GM18907 (cell line): ENCODE data around the gene TCF7L2.

Experiments
- ATAC-seq: cut with Tn5 transposase; IDR thresholded peaks from one replicate; pipeline ENCODE4 v1.9.1; 2021; ENCODE audit warnings: mild to moderate bottlenecking, moderate library complexity; ENCODE audit not compliant: unreplicated experiment

The TCF7L2 gene

DNA sequence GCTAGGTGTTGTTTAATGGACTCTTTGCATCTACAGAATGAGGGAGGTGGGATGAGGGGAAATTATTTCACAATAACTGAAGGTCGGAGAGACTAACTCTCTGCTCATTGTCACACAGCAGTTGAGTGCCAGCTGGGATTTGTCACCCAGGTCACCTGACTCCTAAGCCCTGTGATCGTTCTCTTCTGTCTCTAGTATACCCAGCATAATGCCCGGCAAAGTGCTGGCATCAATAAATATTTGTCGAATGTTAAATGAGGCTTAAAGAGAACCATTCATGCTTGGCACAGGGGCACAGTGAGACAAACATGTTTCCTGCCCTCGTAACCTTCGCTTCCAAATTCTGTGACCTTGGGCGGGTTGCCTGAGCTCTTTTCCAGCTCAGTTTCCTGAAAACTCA, 70.8 kb downstream of the TCF7L2 start:
- ATAC-seq = no peak

DNA sequence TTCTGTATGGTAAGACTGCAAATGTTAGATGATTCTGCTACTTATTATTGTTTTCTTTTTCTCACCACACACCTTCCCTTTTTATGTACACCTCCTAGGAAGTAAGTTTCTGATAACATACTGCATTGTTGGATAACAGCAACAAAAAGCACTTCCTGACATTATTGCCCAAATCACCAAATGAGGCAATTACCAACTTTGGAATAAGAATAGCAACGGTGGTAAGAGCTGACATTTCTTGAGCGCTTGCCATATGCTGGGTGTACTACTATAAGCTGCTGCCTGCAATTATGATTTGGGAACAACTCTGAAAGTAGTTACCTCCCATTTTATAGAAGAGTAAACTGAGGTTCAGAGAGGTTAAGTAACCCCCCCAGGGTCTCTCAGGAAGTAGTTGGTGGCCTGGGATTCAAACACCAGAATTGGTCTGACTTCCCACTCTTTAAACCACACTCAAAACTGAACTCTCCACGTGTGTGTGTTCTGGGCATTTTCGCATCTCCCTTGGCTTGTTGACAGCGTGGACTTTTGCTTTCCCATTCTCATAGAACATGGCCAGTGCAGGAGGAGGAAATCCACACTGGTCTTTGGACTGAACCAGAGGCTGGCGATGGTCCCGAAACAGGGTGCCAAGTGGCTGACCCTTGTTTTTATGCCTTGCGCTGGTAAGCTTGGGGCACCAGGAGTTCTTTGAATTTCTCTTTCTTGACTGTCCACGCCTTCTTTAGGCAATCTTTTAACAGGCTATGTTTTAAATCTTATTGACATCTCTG, 71.4 kb downstream of the TCF7L2 start:
- ATAC-seq = no peak

DNA sequence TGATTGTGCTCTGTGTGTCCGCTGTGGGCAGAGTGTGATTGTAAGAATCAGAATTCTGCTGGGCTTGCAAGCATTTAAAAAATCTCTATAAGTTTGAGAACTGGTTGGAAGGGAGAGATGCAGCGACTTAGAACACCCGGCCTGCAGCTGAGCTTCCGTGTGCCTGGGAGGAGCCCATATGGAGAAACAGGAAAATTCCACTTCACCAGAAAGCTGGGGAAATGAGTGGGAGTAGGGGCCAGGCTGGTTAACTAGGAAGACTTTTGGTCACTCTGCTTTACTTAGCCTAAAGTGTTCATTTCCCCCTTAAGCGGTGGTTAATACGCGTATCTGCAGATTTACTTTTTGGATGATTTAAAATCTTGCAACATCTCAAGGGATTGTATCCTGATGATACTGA, 72.2 kb downstream of the TCF7L2 start:
- ATAC-seq = no peak

DNA sequence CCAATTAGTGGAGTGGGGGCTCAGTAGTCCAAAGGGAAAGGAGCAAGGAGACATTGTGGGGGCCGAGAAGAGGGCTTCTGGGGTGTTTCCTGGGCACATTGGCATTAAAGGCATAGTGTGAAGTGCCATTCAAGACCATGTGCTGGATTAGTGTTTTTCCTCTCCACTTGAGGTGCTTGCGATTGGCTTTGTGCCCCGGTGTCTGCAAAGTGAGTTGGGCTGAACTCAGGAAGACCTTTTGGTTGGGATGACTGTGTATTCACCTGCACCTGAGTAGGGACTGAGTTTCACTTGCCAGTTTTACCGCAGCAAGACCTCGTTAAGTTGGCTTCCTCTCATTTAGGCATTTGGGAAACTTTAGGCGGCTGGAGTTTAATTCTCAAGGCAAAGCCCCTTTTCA, 73.0 kb downstream of the TCF7L2 start:
- no peak for ATAC-seq

DNA sequence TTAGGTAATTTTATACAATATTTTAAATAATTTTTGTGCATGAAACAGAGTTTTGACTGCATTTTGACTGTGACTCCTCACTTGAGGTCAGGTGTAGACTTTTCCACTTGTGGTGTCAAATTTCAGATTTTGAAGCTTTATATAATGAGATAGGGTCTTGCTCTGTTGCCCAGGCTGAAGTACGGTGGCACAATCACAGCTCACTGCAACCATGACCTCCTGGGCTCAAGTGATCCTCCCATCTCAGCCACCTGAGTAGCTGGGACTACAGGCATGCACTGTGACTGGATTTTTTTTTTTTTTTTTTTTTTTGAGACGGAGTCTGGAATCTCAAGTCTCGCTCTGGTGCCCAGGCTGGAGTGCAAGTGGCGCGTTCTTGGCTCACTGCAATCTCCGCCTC, 74.9 kb downstream of the TCF7L2 start:
- no peak for ATAC-seq

DNA sequence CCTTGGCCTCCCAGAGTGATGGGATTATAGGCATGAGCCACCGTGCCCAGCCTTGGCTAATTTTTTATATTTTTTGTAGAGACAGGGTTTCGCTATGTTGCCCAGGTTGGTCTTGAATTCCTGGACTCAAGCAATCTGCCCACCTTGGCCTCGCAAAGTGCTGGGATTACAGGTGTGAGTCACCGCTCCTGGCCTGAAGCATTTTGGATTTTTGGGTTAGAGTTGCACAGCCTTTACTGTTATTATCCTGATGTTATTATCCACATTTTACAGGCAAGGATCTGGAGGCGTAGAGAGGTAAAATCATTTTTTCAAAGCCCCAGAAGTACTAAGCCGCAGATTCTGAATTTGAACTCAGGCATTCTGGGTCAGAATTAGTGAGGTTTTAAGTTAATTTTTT, 75.4 kb downstream of the TCF7L2 start:
- ATAC-seq = no peak

DNA sequence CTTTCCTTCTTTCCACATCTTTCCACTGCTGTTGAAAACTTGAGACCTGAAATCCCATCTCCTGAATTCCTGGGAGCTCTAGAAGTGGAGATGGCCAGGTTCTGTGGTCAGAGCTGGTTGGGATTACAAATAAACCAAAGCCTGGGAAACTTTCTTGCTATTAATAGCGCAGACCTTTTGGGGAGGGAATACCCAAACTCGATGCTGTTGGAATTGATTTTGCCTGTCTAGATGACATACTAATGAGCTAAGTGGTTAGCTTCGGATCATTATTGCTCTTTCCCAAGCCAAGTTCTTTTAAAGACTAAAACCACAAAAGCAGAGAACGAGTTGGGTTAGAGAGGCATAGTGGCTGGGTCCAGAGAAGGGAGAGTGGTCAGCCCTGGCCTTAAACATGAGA, 76.6 kb downstream of the TCF7L2 start:
- ATAC-seq = no peak

DNA sequence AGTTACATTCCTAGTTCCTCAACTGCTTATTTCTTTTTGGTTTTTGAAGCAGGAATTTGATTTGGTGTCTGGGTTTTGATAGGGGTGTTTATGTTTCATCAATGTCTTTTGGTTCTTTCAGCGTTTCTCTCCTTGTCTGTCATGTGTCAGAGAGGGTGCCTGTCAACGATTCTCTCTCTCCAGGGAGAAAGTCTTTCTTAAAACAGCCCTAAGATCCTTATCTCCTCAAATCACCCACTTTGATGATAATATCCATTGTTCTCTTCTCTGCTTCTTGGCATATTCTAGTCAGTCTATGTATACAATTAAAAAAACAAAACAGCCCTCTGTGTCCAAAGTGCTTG, 77.2 kb downstream of the TCF7L2 start:
- no peak for ATAC-seq

DNA sequence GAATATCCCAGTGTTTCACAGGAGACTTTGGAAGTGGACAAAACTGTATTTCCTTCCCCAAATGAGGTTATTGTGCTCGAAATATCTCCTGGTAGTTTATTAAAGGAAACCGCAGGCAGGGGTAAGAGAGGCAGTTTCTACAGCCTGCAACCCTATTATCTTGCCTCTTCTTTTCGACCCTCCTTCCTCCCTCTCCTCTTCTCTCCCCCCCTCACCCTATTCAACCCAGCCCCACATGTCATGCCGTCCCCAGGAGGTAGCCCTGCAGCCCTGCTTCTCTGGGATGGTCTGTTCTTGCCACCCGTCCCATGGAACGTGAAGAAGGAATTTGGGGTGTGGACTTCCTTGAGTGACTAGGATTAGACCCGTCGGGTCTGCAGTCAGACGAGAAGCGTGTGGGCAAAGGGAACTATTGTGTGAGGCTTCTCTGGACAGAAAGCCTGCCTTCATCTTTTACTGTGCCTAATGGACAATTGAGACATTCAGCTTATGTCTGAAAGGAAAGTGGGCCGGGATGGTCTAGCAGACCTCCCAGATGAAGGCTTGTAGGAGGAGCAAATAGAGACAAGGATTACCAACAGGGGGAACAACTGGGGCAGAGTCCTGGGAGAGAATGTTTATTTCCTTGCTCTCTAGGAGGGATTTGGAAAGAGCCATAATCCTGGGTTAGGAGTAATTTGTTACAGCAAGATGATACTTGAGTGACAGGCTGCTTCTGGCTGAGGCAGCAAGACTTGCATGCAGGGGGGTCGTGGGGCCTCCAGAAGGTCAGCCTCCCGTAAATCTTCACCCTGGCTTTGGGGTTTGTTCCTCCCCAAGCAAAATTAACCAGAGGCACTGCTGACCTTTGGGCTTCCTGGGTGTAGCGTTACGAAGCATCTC, 77.8 kb downstream of the TCF7L2 start:
- no peak for ATAC-seq

DNA sequence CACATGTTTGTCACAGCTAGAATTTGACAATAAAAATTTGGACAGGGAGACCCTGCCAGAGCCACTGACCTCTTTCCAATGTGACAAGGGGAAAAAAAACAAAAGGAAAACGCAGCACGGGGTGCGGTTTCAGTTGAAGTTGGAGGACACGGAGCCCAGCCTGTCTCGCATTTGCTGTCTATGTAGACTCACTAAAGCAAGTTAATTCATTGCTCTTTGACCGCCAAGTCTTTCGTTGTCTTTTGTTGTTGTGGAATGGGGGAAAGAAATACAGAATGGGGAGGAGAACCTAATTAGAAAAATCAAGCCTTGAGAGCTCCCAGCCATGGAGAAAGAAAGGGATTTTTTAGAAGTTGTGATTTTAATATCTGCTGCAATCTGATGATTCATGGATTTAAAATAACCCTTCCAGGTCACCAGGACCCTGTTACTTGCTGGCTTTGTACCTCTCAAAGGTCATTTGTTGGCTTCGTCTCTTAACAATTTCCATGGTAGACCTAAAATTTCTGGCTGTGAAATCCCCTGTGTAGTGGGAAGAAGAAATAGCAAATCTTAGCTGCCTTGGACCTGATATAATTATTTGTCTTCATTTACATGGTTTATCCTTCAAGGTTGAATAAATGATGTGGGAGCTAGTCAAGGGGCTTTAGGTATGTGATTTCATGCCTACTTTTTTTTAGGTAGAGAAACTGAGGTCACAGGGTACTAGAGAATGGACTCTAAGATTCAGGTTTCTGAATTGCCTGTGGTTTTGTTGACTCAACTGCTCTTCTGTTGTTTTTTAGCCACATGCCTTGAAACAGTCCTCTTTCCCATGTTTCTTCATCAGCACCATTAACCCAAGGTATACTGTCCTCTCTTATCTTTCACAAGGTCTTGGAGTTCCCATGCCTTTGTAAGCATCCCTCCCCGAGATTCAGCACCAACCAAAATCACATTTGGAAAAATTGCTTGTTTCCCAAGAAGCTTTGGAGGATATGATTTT, 78.7 kb downstream of the TCF7L2 start:
- ATAC-seq = no peak

DNA sequence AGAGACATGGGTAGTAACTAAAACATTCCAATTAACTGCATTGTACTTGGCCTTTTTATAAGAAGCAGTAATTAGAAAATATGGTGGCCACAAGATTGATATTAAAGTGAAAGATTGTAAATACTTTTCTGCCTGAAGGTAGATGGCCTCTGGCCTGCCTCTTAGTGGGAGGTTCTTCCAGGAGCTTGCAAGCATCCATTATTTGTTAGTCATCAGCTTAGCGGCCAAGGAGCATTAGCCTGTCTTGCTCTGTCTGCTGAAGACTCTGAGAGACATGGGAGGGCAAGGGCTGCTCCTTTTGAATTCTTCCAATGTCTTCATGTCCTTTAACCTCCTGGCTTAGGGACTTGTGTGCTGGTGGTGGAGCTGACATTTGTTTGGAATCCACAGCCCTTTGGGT, 80.4 kb downstream of the TCF7L2 start:
- no peak for ATAC-seq

DNA sequence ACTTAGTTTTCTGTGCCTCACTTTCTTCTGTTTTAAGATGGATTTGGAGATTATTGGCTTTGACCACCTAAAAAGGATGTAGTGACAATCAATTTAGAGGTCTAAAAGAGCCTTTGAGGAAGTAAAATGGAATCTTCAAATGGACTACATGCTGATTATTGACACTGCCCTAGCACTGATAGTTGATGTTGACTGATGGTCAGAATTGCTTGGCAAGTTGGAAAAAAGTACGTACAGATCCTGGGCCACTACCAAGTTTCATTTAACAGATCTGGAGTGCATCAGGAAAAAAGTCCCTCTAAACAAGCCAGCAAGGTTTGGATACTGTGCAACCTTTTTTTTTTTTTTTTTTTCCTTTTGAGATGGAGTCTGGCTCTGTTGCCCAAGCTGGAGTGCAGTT, 81.1 kb downstream of the TCF7L2 start:
- no peak for ATAC-seq

DNA sequence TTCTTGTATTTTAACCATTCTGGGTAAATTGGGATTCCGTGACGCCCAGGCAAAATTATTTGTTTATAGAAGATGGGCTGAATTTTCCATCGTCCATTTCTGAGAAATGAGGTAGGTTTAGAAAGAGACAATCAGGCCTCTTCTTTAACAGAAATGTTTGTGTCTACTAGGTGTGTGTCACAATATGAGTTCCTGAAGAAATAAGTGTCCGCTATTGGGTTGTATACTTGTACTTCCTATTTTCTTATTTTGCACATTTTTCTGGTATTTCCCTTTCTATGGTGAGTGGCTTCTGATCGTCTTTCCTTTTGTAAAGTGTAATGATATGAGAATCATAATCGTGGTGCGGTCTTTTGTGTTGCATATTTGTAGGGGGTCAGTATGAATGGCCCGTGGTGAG, 83.9 kb downstream of the TCF7L2 start:
- no peak for ATAC-seq

DNA sequence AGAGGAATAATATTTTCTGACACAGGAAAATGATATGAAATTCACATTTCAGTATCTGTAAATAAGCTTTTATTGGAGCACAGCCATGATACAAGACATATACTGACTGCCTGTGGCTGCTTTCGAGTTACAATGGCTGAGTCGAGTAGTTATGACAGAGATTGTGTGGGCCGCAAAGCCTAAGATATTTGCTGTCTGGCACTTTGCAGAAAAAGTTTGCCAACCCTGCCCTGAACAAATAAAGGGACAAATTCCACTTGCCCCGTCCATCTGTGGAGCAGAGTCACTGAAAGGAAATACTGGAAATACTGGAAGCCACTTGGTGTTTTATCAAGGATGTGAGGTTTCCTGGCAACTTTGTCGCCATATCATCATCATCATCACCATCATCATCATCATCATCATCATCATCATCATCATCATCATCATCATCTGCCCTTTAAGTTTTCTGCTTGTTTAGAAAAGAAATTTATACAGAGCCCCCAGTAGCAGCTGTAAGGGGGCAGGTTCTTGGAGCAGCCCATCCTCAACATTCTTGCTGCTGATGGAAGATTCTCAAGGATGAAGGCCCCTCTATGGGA, 85.8 kb downstream of the TCF7L2 start:
- no peak for ATAC-seq

DNA sequence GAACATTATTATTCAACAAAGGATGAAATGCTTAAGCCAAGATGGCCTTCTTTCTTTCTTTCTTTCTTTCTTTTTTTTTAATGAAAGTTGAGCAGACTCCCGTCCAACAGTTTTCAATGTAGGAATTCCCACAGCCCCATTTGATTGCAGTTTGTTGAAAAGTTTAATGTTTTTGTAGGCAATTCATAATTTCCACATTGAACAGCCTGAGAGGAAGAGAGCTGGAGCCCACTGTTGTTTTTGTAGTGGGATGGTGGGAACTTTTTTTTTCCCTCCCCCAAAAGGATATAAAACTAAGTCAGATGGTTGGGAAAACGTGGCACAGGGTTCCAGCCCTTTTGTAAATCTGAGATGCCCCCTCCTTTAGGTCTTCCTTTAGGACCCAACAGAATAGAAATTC, 86.6 kb downstream of the TCF7L2 start:
- no peak for ATAC-seq

DNA sequence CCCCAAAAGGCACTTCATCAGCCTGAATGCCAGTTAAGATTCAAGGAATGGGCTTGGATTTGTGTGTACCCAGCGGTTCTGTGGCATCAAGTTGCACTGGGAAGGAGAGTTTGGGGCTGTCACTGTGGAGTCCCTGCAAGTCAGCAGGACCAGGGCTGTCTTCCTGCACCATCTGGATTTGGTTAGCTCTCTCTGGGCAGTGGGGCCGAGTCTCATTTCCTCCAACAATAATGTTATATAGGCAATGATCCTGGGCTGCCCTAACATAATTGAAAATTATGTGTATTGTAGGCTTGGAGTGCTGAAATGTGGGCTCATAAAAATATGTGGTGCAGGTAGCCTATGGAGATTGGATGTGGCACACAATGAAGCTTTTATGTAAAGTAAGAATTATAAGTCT, 87.2 kb downstream of the TCF7L2 start:
- ATAC-seq = no peak

DNA sequence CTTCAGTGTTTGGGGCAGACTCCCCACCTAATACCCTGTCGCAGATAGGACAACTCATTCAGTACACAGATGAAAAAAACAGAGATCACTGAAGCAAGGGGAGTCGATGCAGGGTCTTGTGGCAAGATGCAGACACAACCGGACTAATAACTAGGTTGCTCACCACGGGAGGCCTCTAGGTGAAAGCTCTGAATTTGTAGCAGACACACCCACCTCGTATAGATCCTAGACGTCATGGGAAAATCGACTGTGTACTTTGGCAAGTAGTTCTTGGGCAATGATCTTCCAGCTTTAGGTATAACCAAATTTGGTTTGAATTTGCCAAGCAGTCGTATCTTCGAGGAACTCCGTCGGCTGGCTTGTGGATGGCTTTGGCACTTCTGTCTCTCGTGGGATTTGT, 88.1 kb downstream of the TCF7L2 start:
- no peak for ATAC-seq

DNA sequence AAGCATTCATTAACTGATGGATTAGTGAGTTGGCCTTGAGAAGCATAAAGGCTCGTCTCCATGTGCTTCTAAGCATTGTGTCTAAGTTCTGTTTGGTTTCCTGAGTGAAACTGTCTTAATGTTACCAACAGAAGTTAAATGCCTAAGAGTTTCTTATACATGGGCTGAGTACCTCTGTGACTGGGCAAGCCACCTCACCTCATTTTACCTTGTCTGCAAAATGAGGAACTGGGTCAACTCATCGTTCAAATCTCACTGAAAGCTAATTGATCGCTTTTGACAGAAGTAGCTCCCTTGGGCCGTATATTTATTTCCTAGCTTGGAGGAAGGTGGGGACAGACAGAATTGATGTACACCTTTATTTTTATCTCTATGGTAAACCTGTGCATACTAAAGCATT, 88.9 kb downstream of the TCF7L2 start:
- ATAC-seq = no peak

DNA sequence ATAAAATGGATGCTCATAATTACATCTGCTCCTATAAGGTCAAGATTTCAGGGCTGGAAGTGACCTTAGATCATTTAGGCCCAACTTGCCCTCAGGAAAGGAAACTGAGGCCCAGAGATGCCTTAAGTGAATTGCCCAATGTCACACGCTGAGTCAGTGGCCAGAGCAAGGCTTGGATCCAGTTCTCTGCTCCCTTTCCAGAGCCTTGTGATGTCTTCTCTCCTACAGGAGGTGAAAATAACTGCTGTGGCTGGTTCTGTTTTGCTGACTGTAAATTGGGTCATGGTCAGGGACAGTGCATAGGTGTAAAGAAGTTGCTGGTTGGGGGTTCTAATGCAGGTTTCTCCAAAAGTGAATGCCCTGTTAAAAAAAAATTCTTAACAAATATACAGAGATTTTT, 91.3 kb downstream of the TCF7L2 start:
- ATAC-seq = no peak

DNA sequence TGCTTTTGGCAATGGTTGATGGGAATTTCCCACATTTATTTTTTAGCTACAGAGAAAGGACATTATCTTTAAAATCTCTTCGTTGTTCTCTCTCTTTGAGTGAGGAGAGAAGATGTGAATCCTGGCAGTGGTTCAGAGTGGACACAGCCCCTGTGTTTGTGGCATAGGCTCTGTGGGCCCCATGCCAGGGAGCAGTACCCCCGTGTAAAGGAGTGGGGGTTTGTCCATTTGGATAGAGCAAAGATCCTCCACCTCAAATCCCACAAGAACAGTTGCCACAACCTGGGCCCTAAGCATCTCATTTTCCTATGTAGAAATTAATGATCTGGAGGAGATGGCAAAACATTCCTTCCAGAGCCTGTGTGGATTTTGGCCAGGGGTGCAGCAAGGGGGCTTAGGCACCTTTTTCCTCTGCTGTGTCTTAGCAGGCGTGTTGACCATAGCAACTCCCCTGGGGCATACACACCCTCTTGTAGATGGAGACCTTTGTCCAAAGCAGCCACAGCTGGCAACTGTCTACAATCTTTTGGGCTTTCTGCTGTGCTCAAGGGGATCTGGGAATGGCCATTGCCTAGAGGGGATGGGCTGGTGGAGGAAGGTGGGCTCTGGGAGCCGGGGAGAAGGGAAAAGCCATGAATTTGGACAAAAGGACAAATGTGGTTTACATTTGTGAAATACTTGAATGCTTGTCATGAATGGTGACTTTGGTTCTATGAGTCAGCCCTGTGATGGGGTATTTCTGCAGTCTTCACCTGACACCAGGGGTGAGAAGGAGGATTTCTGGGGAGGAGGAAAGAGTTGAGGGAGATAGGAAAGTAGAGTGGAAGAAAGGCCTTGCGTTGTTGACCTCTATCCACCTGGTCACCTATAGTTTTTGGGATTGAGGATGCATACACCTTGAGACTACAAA, 92.0 kb downstream of the TCF7L2 start:
- no peak for ATAC-seq
